NCI-H2029 (cell line): ENCODE data around the gene GSTO1.

Experiments
- DNase-seq: peaks from one replicate; lab custom pipeline; 2025; lab: John Stamatoyannopoulos, UW

GSTO1 gene

GRCh38 chr10:104304927-104305326 is 50.2 kb downstream of the GSTO1 start:
- no peak for DNase-seq

GRCh38 chr10:104306897-104307296 is 52.2 kb downstream of the GSTO1 start:
- DNase-seq = no peak

GRCh38 chr10:104307576-104308438 is 53.1 kb downstream of the GSTO1 start:
- no peak for DNase-seq

GRCh38 chr10:104308439-104308903 is 53.8 kb downstream of the GSTO1 start:
- no peak for DNase-seq

- no peak for DNase-seq
Measured at GRCh38 chr10:104309980-104310978, 55.6 kb downstream of the GSTO1 start.

GRCh38 chr10:104311184-104311720 is 56.6 kb downstream of the GSTO1 start:
- no peak for DNase-seq

- no peak for DNase-seq
Measured at GRCh38 chr10:104314591-104315485, 60.1 kb downstream of the GSTO1 start.

- no peak for DNase-seq
Measured at GRCh38 chr10:104315486-104315921, 60.8 kb downstream of the GSTO1 start.

GRCh38 chr10:104316321-104317099 is 61.8 kb downstream of the GSTO1 start:
- DNase-seq = no peak
